Spleen (tissue), 7 donors: ENCODE results near the gene CTSD.

Experiments
- POLR2A ChIP-seq, 3 donors: fragments of 450-650 bp; IDR thresholded peaks; one replicate each; pipeline ENCODE4 v1.5.1; 2017; ENCODE audit warnings: antibody characterized with exemption in 3 of 3, mild to moderate bottlenecking in 1 of 3
- POLR2AphosphoS5 ChIP-seq, 3 donors: sonication (generic); formaldehyde crosslinking; IDR thresholded peaks; one replicate each; pipeline ENCODE4 v1.5.1; 2017; ENCODE audit warnings: antibody characterized with exemption in 3 of 3
- TF ChIP-seq, protein P1 (sequence below), 11 experiments: fragments of 200-600 bp in 7 of 11; fragments of 450-650 bp in 4 of 11; sonication (generic) in 4 of 11; IDR thresholded peaks in 8 of 11; conservative IDR thresholded peaks in 3 of 11; 1 replicate in 7 of 11; 2 replicates in 4 of 11; pipeline versions ENCODE4 v1.4.0 to v1.8.0; 2016 to 2021; ENCODE audit warnings: antibody characterized with exemption in 11 of 11, inconsistent platforms in 4 of 11, mild to moderate bottlenecking in 1 of 11
- donor health status: DM: no; HTN: no; CAD: no; lungs with moderate emphysema.
- donor health status: DM: no; HTN: no; CAD: no.
- donor health status: DM: no; HTN: no; CAD: no.

DNA sequence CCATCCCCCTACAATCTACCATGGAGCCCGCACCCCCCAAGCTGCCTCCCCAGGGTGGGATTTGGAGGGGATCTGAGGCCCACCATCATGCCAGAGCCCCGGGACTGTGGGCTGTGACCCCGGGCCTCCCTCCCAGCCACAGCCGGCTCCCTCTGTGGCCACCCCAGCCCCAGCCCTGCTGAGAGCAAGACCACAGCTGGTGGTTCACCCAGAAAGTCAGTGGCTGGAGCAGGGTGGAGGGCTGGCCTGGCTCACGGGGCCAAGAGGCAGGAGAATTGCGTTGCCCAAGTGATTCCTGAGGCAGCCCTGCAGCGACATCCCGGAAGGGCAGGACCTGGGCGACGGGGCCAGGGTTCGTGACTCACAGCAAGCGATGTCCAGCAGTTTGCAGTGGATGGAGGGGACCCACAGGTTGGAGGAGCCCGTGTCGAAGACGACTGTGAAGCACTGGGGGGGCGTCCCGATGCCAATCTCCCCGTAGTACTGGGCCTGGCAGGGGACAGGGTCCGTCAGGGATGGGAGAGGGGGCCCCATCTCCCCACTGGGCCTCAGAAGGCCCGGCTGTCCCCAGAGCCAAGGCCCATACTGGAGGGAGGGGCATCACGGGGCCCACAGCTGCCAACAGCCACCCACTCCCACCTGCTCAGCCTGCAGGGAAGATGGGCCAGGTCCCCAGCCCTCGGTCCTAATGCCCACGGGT lies 4.4 kb downstream of the CTSD start:
- TF ChIP-seq, protein P1, sequence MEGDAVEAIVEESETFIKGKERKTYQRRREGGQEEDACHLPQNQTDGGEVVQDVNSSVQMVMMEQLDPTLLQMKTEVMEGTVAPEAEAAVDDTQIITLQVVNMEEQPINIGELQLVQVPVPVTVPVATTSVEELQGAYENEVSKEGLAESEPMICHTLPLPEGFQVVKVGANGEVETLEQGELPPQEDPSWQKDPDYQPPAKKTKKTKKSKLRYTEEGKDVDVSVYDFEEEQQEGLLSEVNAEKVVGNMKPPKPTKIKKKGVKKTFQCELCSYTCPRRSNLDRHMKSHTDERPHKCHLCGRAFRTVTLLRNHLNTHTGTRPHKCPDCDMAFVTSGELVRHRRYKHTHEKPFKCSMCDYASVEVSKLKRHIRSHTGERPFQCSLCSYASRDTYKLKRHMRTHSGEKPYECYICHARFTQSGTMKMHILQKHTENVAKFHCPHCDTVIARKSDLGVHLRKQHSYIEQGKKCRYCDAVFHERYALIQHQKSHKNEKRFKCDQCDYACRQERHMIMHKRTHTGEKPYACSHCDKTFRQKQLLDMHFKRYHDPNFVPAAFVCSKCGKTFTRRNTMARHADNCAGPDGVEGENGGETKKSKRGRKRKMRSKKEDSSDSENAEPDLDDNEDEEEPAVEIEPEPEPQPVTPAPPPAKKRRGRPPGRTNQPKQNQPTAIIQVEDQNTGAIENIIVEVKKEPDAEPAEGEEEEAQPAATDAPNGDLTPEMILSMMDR (IDR thresholded peaks at IDR 0.05 in 8 of 11, conservative IDR thresholded peaks at IDR 0.05 in 3 of 11), result no peak
- TF ChIP-seq POLR2A (IDR thresholded peaks at IDR 0.05) (no peak), POLR2AphosphoS5 (IDR thresholded peaks at IDR 0.05) (peak in 2 of 3 donors; percentile 7 to 48)
